Activated T-cell treated with anti-CD3 and anti-CD28 coated beads, Interleukin-2, amount 50 U/mL, for 24 hours (primary cell): ENCODE data around the gene EML1.

ENCODE experiments used
- DNase-seq: peaks from one replicate; pipeline ENCODE4 v3.0.0-alpha.2; 2020
- H3K27ac Mint-ChIP-seq: 2 replicates; pipeline ENCODE4 v1.8.0; 2020; ENCODE audit warnings: mild to moderate bottlenecking, mixed read lengths
- H3K27me3 Mint-ChIP-seq: 2 replicates; pipeline ENCODE4 v1.8.0; 2020; ENCODE audit warnings: mixed read lengths
- H3K36me3 Mint-ChIP-seq: 2 replicates; pipeline ENCODE4 v1.8.0; 2020; ENCODE audit warnings: low read depth, mixed read lengths
- H3K4me1 Mint-ChIP-seq: 2 replicates; pipeline ENCODE4 v1.8.0; 2020; ENCODE audit warnings: low read depth, mixed read lengths
- H3K4me3 Mint-ChIP-seq: 2 replicates; pipeline ENCODE4 v1.8.0; 2020; ENCODE audit warnings: mild to moderate bottlenecking, moderate library complexity, mixed read lengths
- H3K9me3 Mint-ChIP-seq: 2 replicates; pipeline ENCODE4 v1.8.0; 2020; ENCODE audit warnings: mixed read lengths

EML1 gene

GRCh38 chr14:99839696-99840095 lies 46.5 kb downstream of the EML1 start:
- Mint-ChIP-seq H3K9me3 (no peaks in the 10 kb centered on the region), H3K36me3 (no peaks in the 10 kb centered on the region), H3K4me3 (no peak overlapping the region), H3K4me1 (no peaks in the 10 kb centered on the region), H3K27ac (no peak overlapping the region), H3K27me3 (peaks cover 77% of the 10 kb centered on the region)
- no peak for DNase-seq

- no peaks in the 10 kb centered on the region for H3K9me3 Mint-ChIP-seq
- H3K36me3 Mint-ChIP-seq: no peaks in the 10 kb centered on the region
- H3K4me1 Mint-ChIP-seq: no peaks in the 10 kb centered on the region
- peaks cover 79% of the 10 kb centered on the region for H3K27me3 Mint-ChIP-seq
- no peak overlapping the region for H3K27ac Mint-ChIP-seq
- no peak for DNase-seq
- H3K4me3 Mint-ChIP-seq: no peak overlapping the region
Measured at GRCh38 chr14:99840265-99840664, 47.1 kb downstream of the EML1 start.

- Mint-ChIP-seq H3K27ac (no peak overlapping the region), H3K9me3 (no peaks in the 10 kb centered on the region), H3K27me3 (peaks cover 75% of the 10 kb centered on the region), H3K36me3 (no peaks in the 10 kb centered on the region), H3K4me3 (no peak overlapping the region), H3K4me1 (no peaks in the 10 kb centered on the region)
- no peak for DNase-seq
Measured at GRCh38 chr14:99840774-99841305, 47.6 kb downstream of the EML1 start.

- Mint-ChIP-seq H3K36me3 (no peaks in the 10 kb centered on the region), H3K4me1 (no peaks in the 10 kb centered on the region), H3K9me3 (no peaks in the 10 kb centered on the region), H3K27ac (no peak overlapping the region), H3K4me3 (no peak overlapping the region), H3K27me3 (peaks cover 69% of the 10 kb centered on the region)
- DNase-seq: no peak
Measured at GRCh38 chr14:99841436-99842071, 48.3 kb downstream of the EML1 start.

- no peak for DNase-seq
- peaks cover 67% of the 10 kb centered on the region for H3K27me3 Mint-ChIP-seq
- no peak overlapping the region for H3K27ac Mint-ChIP-seq
- H3K9me3 Mint-ChIP-seq: peaks cover 3% of the 10 kb centered on the region
- no peaks in the 10 kb centered on the region for H3K36me3 Mint-ChIP-seq
- no peak overlapping the region for H3K4me3 Mint-ChIP-seq
- H3K4me1 Mint-ChIP-seq: no peaks in the 10 kb centered on the region
Measured at GRCh38 chr14:99842141-99842540, 48.9 kb downstream of the EML1 start.

- no peaks in the 10 kb centered on the region for H3K36me3 Mint-ChIP-seq
- H3K9me3 Mint-ChIP-seq: peaks cover 6% of the 10 kb centered on the region
- no peak overlapping the region for H3K27ac Mint-ChIP-seq
- H3K4me3 Mint-ChIP-seq: no peak overlapping the region
- peaks cover 46% of the 10 kb centered on the region for H3K27me3 Mint-ChIP-seq
- no peaks in the 10 kb centered on the region for H3K4me1 Mint-ChIP-seq
- no peak for DNase-seq
Measured at GRCh38 chr14:99846808-99847207, 53.6 kb downstream of the EML1 start.

- no peaks in the 10 kb centered on the region for H3K36me3 Mint-ChIP-seq
- peaks cover 35% of the 10 kb centered on the region for H3K27me3 Mint-ChIP-seq
- peaks cover 6% of the 10 kb centered on the region for H3K9me3 Mint-ChIP-seq
Measured at GRCh38 chr14:99850709-99851108, 57.5 kb downstream of the EML1 start.

GRCh38 chr14:99852578-99852977 lies 59.4 kb downstream of the EML1 start:
- H3K27ac Mint-ChIP-seq: no peak overlapping the region
- H3K9me3 Mint-ChIP-seq: no peaks in the 10 kb centered on the region
- H3K4me1 Mint-ChIP-seq: no peaks in the 10 kb centered on the region
- H3K36me3 Mint-ChIP-seq: no peaks in the 10 kb centered on the region
- no peak for DNase-seq
- H3K27me3 Mint-ChIP-seq: peaks cover 34% of the 10 kb centered on the region
- H3K4me3 Mint-ChIP-seq: no peak overlapping the region

More at GRCh38 chr14:99850709-99851108, 57.5 kb downstream of the EML1 start:
- no peaks in the 10 kb centered on the region for H3K4me1 Mint-ChIP-seq
- no peak overlapping the region for H3K27ac Mint-ChIP-seq
- no peak overlapping the region for H3K4me3 Mint-ChIP-seq
- no peak for DNase-seq

- DNase-seq: no peak
- no peaks in the 10 kb centered on the region for H3K4me1 Mint-ChIP-seq
- H3K36me3 Mint-ChIP-seq: no peaks in the 10 kb centered on the region
- H3K27me3 Mint-ChIP-seq: peaks cover 35% of the 10 kb centered on the region
- H3K9me3 Mint-ChIP-seq: no peaks in the 10 kb centered on the region
- H3K4me3 Mint-ChIP-seq: no peak overlapping the region
- H3K27ac Mint-ChIP-seq: no peak overlapping the region
Measured at GRCh38 chr14:99853206-99853605, 60.0 kb downstream of the EML1 start.

GRCh38 chr14:99854831-99855230 lies 61.6 kb downstream of the EML1 start:
- no peak for DNase-seq
- H3K27me3 Mint-ChIP-seq: peaks cover 33% of the 10 kb centered on the region
- no peaks in the 10 kb centered on the region for H3K9me3 Mint-ChIP-seq
- no peaks in the 10 kb centered on the region for H3K36me3 Mint-ChIP-seq
- H3K4me1 Mint-ChIP-seq: no peaks in the 10 kb centered on the region
- no peak overlapping the region for H3K4me3 Mint-ChIP-seq
- no peak overlapping the region for H3K27ac Mint-ChIP-seq

GRCh38 chr14:99855271-99855670 lies 62.1 kb downstream of the EML1 start:
- no peaks in the 10 kb centered on the region for H3K4me1 Mint-ChIP-seq
- no peaks in the 10 kb centered on the region for H3K36me3 Mint-ChIP-seq
- no peak overlapping the region for H3K27ac Mint-ChIP-seq
- H3K4me3 Mint-ChIP-seq: no peak overlapping the region
- no peak for DNase-seq
- H3K27me3 Mint-ChIP-seq: peaks cover 35% of the 10 kb centered on the region
- H3K9me3 Mint-ChIP-seq: no peaks in the 10 kb centered on the region

GRCh38 chr14:99857551-99857950 lies 64.3 kb downstream of the EML1 start:
- no peaks in the 10 kb centered on the region for H3K9me3 Mint-ChIP-seq
- no peaks in the 10 kb centered on the region for H3K4me1 Mint-ChIP-seq
- no peak overlapping the region for H3K27ac Mint-ChIP-seq
- no peak for DNase-seq
- no peaks in the 10 kb centered on the region for H3K36me3 Mint-ChIP-seq
- H3K27me3 Mint-ChIP-seq: peaks cover 21% of the 10 kb centered on the region
- no peak overlapping the region for H3K4me3 Mint-ChIP-seq

- Mint-ChIP-seq H3K4me1 (peaks cover 7% of the 10 kb centered on the region), H3K4me3 (no peak overlapping the region), H3K27ac (no peak overlapping the region), H3K9me3 (no peaks in the 10 kb centered on the region), H3K27me3 (peaks cover 26% of the 10 kb centered on the region), H3K36me3 (no peaks in the 10 kb centered on the region)
- no peak for DNase-seq
Measured at GRCh38 chr14:99860219-99860618, 67.0 kb downstream of the EML1 start.

GRCh38 chr14:99862136-99862535 lies 68.9 kb downstream of the EML1 start:
- Mint-ChIP-seq H3K4me1 (peaks cover 7% of the 10 kb centered on the region), H3K36me3 (no peaks in the 10 kb centered on the region), H3K27me3 (peaks cover 30% of the 10 kb centered on the region), H3K4me3 (no peak overlapping the region), H3K27ac (no peak overlapping the region), H3K9me3 (no peaks in the 10 kb centered on the region)
- DNase-seq: no peak

GRCh38 chr14:99863059-99863458 lies 69.8 kb downstream of the EML1 start:
- Mint-ChIP-seq H3K4me3 (no peak overlapping the region), H3K4me1 (peaks cover 7% of the 10 kb centered on the region), H3K36me3 (no peaks in the 10 kb centered on the region), H3K27me3 (peaks cover 35% of the 10 kb centered on the region), H3K27ac (no peak overlapping the region), H3K9me3 (no peaks in the 10 kb centered on the region)
- DNase-seq: no peak

- H3K4me1 Mint-ChIP-seq: peaks cover 7% of the 10 kb centered on the region
- no peaks in the 10 kb centered on the region for H3K36me3 Mint-ChIP-seq
- peaks cover 50% of the 10 kb centered on the region for H3K27me3 Mint-ChIP-seq
- H3K4me3 Mint-ChIP-seq: no peak overlapping the region
- H3K9me3 Mint-ChIP-seq: no peaks in the 10 kb centered on the region
- no peak for DNase-seq
- H3K27ac Mint-ChIP-seq: no peak overlapping the region
Measured at GRCh38 chr14:99865408-99865807, 72.2 kb downstream of the EML1 start.
